Right ventricle myocardium superior (tissue), 1 donor: ENCODE data around the gene CYLD. TPM values are rescaled to one million over a fixed set of nuclear protein-coding genes. Genes with fewer than 3 reads are reported as not detected.

Experiments
- ATAC-seq: fragments of 200-7000 bp; cut with Tn5 transposase; one replicate; pipeline ENCODE4 v1.9.1; 2020; ENCODE audit warnings: mild to moderate bottlenecking; ENCODE audit not compliant: poor library complexity
- DNase-seq: peaks from one replicate; pipeline ENCODE4 v3.0.0-alpha.2; 2020
- intact Hi-C: fragments of 100-400 bp; cut with DNase I; formaldehyde crosslinking; loops from one replicate; pipeline ENCODE4 v1.11.2; 2022
- total RNA-seq: library from RNA; stranded (reverse); fragmentation: NEBNext Ultra II Directional; extraction: Animal tissue kit (Norgen Biotek cat#: 25700); gene quantifications from one replicate; pipeline ENCODE4 v1.2.1, GENCODE V29; 2021
- donor health status: DM: no; HTN: yes; CAD: no; lungs with severe emphysema.

The CYLD gene
- total RNA-seq, 1 donor from 2014 or later, result 29.4 TPM

DNA sequence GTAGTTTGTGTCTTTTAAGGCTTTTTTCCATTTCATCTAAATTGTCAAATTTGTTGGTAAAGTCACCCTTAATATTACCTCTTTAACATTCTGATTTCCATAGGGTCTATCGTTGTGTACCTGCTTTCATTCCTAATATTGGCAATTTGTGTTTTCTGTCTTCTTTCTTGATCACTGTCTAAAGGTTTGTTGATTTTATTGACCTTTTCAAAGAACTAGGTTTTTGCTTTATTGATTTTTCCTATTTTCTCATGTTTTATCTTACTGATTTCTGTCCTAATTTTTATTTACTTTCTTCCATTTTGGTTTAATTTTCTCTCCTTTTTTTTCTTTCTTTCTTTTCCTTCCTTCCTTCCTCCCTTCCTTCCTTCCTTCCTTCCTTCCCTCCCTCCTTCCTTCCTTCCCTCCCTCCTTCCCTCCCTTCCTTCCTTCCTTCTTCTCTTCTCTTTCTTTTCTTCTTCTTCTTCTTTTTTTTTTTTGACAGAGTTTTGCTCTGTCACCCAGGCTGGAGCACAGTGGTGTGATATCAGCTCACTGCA is 86.3 kb downstream of the CYLD start:
- intact Hi-C loops, result no loop called here
- ATAC-seq (no peak), DNase-seq (no peak)

- DNase-seq, result no peak
- no peak for ATAC-seq
- intact Hi-C loops, result no loop called here
These were observed 88.8 kb downstream of the CYLD start for GRCh38 chr16:50830698-50831097.

DNA sequence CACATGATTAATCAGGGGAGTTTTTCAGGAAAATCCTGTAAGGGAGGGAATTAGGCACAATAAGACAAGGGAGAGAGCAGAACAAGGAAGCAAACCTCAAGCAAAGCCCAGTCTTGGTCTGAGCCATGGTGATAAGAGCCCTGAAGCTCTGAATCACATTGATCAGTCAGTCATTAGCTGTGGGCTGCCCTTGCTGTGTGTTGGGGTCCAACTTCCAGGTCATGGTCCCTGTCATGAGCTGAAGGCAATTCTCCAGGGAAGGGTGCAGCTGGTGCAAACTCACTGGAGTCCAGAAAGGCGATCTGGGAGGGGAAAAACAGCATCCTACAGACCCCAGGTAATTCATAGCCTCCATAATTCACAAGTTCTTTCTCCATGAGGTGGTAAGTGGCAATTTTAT is 89.9 kb downstream of the CYLD start:
- no peak for DNase-seq
- intact Hi-C loops, result no loop called here
- no peak for ATAC-seq

- no peak for DNase-seq
- intact Hi-C loops, result no loop called here
- ATAC-seq, result no peak
These were observed 92.0 kb downstream of the CYLD start for GRCh38 chr16:50833929-50834328.

GRCh38 chr16:50834701-50835100 is 92.8 kb downstream of the CYLD start:
- no peak for DNase-seq
- ATAC-seq, result no peak
- intact Hi-C loops, result no loop called here

GRCh38 chr16:50835358-50836060 is 93.6 kb downstream of the CYLD start:
- DNase-seq (no peak), ATAC-seq (no peak)
- intact Hi-C loops, result no loop called here

DNA sequence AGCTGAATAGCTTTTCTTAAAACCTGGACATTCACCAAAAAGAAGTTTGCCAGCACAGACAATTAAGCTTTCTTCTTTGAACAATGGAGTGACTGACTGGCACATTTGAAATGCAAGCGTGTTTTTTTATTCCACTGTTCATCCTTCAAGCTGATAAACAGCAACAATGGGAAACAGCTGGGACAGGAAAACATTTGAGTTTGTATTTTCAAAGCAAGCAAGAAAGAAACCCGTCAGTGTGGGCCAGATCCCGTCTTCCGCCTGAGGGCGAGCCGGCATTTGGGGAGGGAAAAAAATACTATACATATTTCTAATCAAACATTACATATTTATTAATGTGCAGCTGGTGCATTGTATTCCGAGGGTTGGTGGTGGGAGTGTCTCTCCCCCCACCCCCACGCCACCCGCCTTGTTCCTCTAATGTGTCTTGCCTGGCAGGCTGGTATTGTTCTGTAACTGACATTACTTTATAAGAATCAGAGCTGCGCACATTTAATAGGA is 94.3 kb downstream of the CYLD start:
- intact Hi-C loops, result no loop called here
- ATAC-seq, result no peak
- no peak for DNase-seq

DNA sequence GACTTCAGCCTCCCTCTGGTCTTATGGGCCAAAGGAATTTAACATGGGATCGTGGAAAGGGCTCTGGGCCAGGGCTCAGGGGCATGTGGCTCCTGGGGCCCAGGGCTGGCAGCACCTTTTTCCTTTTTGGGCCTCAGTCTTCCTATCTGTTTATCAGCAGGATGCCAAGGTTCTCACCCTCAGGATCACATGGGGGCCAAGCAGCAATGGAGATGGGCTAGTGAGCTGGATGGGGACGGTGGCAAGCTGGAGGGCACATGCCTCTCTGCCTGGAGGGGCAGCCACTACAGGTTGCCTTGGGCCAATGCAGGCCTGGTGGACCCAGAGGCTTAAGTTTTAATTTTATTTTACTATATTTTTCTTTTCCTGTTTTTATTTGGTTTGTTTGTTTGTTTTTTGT is 95.4 kb downstream of the CYLD start:
- DNase-seq, result no peak
- no peak for ATAC-seq
- intact Hi-C loops, result no loop called here

- intact Hi-C loops, result no loop called here
- DNase-seq (no peak), ATAC-seq (no peak)
These were observed 96.3 kb downstream of the CYLD start for GRCh38 chr16:50838165-50838564.

GRCh38 chr16:50838885-50839284 is 97.0 kb downstream of the CYLD start:
- no peak for ATAC-seq
- intact Hi-C loops, result no loop called here
- no peak for DNase-seq

DNA sequence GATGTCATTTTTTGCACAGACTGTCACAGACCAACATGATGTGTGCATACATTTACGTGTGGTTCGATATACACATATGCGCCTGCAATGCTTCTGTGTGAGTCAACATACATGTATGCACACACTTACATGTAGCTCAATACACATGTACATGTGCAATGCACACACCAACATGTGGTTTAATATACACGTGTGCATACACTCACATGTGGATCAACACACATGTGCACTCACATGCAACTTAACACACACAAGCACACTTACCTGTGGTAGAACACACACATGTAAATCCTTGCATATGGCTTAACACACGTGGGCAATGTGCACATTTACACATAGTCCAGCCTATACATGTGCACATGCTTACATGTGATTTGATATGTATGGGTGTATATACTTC is 97.5 kb downstream of the CYLD start:
- DNase-seq, result no peak
- intact Hi-C loops, result no loop called here
- ATAC-seq, result no peak

DNA sequence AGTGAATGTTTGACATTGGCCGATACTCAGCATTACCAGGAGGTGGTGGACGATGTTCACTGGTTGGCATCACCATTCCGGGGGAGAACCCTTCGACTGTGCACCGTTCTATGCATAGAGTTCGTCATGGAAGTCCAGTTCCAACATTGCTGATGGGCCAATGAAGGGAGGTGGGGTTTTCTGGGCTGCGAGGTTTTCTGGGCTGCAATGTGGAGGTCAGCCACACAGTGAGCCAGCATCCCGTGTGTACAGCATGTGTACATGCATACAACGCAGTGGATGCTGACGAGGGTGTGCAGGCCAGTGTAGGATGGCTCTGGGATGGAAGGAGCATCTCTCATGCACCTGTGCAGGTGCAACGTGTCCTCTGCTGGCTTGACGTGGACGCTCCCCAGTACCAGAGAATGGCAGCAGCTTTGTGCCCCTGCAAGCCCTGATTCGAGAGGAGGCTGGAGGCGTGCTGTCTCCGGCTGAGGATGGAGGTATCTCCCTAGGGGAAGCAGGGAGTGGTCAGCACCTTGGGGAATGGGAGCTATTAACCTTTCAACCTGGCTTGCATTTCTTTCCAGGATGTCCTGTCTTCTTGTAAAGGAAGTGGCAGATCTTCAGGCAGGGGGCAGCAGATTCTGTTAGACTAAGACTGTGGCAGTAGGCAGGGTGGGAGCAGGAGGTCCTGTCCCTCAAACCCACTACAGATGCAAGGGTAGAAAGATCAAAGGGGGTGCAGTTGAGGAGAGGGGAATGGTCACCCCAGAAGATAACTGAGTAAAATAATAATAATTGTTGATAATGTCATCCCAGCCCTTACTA is 98.2 kb downstream of the CYLD start:
- no peak for DNase-seq
- intact Hi-C loops, result no loop called here
- no peak for ATAC-seq

- ATAC-seq (peak; percentile 20), DNase-seq (no peak)
These were observed 99.4 kb downstream of the CYLD start for GRCh38 chr16:50841081-50841886.

DNA sequence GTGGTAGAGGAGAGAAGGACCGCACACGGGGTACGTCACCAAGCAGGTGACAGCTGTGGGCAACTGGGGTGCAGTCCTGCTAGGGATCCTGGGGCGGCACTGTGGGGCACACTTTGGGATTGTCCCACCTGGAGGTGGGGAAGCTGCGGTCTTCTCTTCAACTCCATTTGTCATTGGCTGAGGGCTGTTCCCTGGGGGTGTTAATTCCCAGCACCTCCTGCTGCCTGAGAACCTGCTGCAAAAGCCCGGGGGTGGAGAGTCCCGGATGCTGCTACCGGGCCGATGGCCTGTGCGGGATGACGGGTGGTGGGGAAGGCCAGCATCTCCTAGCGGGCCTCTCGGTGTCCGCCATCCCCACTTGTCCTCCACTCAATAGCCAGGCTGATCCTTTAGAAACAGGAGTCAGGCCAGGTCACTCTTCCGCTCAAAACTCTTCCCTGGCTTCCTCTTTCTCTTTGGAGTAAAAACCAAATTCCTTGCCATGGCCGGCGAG is 100.2 kb downstream of the CYLD start:
- ATAC-seq, result no peak
- intact Hi-C loops, result no loop called here
- DNase-seq, result no peak

More at GRCh38 chr16:50841081-50841886, 99.4 kb downstream of the CYLD start:
- intact Hi-C loops, result no loop called here

DNA sequence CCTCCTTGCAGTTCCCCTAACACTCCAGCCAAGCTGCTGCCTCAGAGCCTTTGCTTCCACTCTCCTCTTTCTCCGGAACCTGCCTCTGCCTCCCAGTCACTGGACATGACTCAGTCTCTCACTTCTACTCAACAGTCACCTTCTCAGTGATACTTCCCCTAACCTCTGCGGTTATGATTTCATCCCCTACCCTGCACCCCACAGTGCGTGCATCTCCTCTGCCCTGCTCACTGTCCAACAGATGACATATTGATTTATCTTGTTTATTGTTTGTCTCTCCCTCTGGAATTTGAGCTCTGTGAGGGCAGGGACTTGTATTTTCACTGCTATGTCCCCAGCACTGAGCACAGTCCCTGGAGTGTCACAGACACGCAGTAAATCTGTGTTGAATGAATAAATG is 100.7 kb downstream of the CYLD start:
- DNase-seq, result no peak
- ATAC-seq, result no peak
- intact Hi-C loops, result no loop called here

DNA sequence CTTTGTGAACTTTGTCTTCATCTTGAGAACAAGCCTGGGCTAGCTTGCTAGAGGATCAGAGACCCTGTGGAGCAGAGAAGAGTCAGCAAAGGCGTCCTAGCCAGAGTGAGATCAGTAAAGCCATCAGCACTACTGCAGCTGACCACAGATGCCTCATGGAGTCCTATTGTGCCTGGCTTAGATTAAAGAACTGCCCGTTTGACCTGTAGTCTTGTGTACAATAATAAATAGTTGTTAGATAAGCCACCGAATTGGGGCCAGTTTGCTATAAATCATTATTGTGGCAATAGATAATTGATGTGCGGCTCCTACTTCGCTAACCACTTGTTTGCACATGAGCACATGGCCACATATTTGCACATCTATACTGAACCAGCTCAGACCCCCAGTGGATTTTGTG is 103.0 kb downstream of the CYLD start:
- ATAC-seq (no peak), DNase-seq (no peak)
- intact Hi-C loops, result no loop called here

DNA sequence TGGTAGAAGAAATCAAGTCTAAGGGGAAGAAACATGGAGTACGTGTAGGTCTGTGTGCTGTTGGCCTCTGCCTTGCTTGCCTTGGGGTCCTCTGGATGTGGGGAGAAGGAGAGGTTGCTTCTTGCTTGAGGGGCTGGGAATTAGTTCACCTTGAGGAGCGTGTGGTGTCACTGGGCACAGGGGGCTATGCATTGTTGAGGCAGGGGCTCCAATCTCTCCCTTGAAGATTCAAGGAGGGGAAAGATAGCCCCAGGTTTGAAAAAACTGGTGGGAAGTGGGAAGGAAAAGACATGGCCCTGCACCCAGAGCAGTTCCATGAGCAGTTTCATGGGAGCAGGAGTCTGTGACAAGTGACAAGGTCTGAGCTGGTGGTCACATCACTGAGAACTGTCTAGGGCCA is 103.4 kb downstream of the CYLD start:
- DNase-seq (no peak), ATAC-seq (no peak)
- intact Hi-C loops, result no loop called here

GRCh38 chr16:50846511-50846910 is 104.6 kb downstream of the CYLD start:
- intact Hi-C loops, result no loop called here
- no peak for DNase-seq
- ATAC-seq, result no peak

GRCh38 chr16:50847166-50847565 is 105.3 kb downstream of the CYLD start:
- ATAC-seq (no peak), DNase-seq (no peak)
- intact Hi-C loops, result no loop called here
